HL-60 (cell line): ENCODE data around the gene ACOD1.

Source experiments
- CTCF ChIP-seq: IDR thresholded peaks from one replicate; pipeline ENCODE4 v1.5.1; 2011; ENCODE audit warnings: low read length, control low read depth, inconsistent platforms; ENCODE audit not compliant: insufficient read depth
- GABPA ChIP-seq: IDR thresholded peaks from 2 replicates; pipeline ENCODE4 v1.6.1; 2012; ENCODE audit warnings: low read depth
- POLR2AphosphoS5 ChIP-seq: IDR thresholded peaks from 2 replicates; pipeline ENCODE4 v1.6.1; 2012; ENCODE audit warnings: low read depth
- REST ChIP-seq: IDR thresholded peaks from 2 replicates; pipeline ENCODE4 v1.6.1; 2012; ENCODE audit warnings: low read depth; ENCODE audit not compliant: insufficient replicate concordance
- SPI1 ChIP-seq: IDR thresholded peaks from 2 replicates; pipeline ENCODE4 v1.6.1; 2012; ENCODE audit warnings: low read depth, mild to moderate bottlenecking, borderline replicate concordance

DNA sequence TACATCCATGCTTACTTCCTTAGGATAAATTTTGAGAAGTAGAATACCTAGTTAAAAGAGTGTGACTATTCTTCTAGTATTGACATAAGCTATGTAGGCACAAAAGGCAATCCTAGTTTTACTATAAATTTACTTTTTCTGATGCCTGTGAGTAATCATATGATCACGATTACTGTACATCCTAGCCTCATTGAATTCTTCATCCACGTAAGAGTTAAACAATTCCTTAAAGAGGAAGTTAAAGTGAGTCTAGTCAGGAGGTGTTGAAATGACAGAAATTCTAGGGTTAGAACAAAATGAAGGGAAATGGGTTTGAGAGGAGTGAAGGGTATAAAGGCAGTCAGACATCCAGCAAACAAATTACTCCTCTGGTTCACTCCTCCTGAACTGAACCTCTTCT is at the start of gene ACOD1:
- TF ChIP-seq CTCF (no peak), POLR2AphosphoS5 (no peak), GABPA (no peak), REST (no peak), SPI1 (no peak)
